SJSA1 (cell line): ENCODE data around the gene LAMTOR5. TPM values are rescaled to one million over a fixed set of nuclear protein-coding genes. Genes with fewer than 3 reads are reported as not detected.
"Not testable (repeated sequence)": the region's sequence is repeated elsewhere in the genome, so short reads cannot be mapped to it uniquely, and the experiment has no call there.

Experiments
- DNase-seq, 2 experiments: peaks; one replicate each; pipeline ENCODE4 v3.0.0-alpha.2; 2015 to 2020; ENCODE audit warnings: low spot score in 2 of 2, low read depth in 1 of 2
- H3K27ac ChIP-seq: fragments of 250-450 bp; sonication (Bioruptor Pico); 2 replicates; pipeline ENCODE4 v1.5.1; 2020; ENCODE audit warnings: mild to moderate bottlenecking, moderate library complexity
- H3K27me3 ChIP-seq: fragments of 250-450 bp; sonication (Bioruptor Pico); replicated peaks from 2 replicates; pipeline ENCODE4 v1.5.1; 2020; ENCODE audit warnings: mild to moderate bottlenecking, moderate library complexity
- H3K36me3 ChIP-seq: fragments of 250-450 bp; sonication (Bioruptor Pico); 2 replicates; pipeline ENCODE4 v1.5.1; 2020; ENCODE audit warnings: mild to moderate bottlenecking
- H3K4me1 ChIP-seq: fragments of 250-450 bp; sonication (Bioruptor Pico); replicated peaks from 2 replicates; pipeline ENCODE4 v1.6.1; 2021; ENCODE audit warnings: mild to moderate bottlenecking
- H3K4me3 ChIP-seq: fragments of 250-450 bp; sonication (Bioruptor Pico); 2 replicates; pipeline ENCODE4 v1.5.1; 2020; ENCODE audit warnings: mild to moderate bottlenecking
- H3K9me3 ChIP-seq: fragments of 250-450 bp; sonication (Bioruptor Pico); replicated peaks from 2 replicates; pipeline ENCODE4 v1.5.1; 2020; ENCODE audit warnings: mild to moderate bottlenecking
- total RNA-seq: library from RNA; depleted of rRNA; stranded (reverse); fragments of >200 nt; shearing (Covaris generic); gene quantifications from 2 replicates; pipeline ENCODE4 v1.2.3, GENCODE V29; 2014

The LAMTOR5 gene
- total RNA-seq, 1 experiment from 2014 or later: 145 TPM

- H3K4me1 ChIP-seq: no peaks in the 10 kb centered on the region
- no peak overlapping the region for H3K4me3 ChIP-seq
- no peak for DNase-seq
- no peaks in the 10 kb centered on the region for H3K9me3 ChIP-seq
- no peak overlapping the region for H3K27ac ChIP-seq
- no peaks in the 10 kb centered on the region for H3K36me3 ChIP-seq
- peaks cover 8% of the 10 kb centered on the region for H3K27me3 ChIP-seq
Measured at GRCh38 chr1:110438893-110439292, 31.4 kb upstream of the LAMTOR5 start.

GRCh38 chr1:110437645-110438299, 30.3 kb upstream of the LAMTOR5 start:
- H3K36me3 ChIP-seq, H3K4me1 ChIP-seq, H3K27ac ChIP-seq, DNase-seq, H3K27me3 ChIP-seq, H3K4me3 ChIP-seq, H3K9me3 ChIP-seq: not testable (repeated sequence)

- H3K36me3 ChIP-seq: no peaks in the 10 kb centered on the region
- no peak overlapping the region for H3K4me3 ChIP-seq
- no peaks in the 10 kb centered on the region for H3K9me3 ChIP-seq
- no peaks in the 10 kb centered on the region for H3K4me1 ChIP-seq
- no peak overlapping the region for H3K27ac ChIP-seq
- peaks cover 14% of the 10 kb centered on the region for H3K27me3 ChIP-seq
- no peak for DNase-seq
Measured at GRCh38 chr1:110436635-110437034, 29.1 kb upstream of the LAMTOR5 start.

- H3K9me3 ChIP-seq: no peaks in the 10 kb centered on the region
- H3K4me3 ChIP-seq: no peak overlapping the region
- H3K27me3 ChIP-seq: peaks cover 22% of the 10 kb centered on the region
- H3K27ac ChIP-seq: no peak overlapping the region
- no peaks in the 10 kb centered on the region for H3K4me1 ChIP-seq
- no peaks in the 10 kb centered on the region for H3K36me3 ChIP-seq
- DNase-seq: no peak
Measured at GRCh38 chr1:110434946-110435345, 27.5 kb upstream of the LAMTOR5 start.

GRCh38 chr1:110433803-110434202, 26.3 kb upstream of the LAMTOR5 start:
- Histone ChIP-seq H3K36me3 (no peaks in the 10 kb centered on the region), H3K27me3 (peaks cover 30% of the 10 kb centered on the region), H3K27ac (no peak overlapping the region), H3K9me3 (no peaks in the 10 kb centered on the region), H3K4me1 (no peaks in the 10 kb centered on the region), H3K4me3 (no peak overlapping the region)
- no peak for DNase-seq

- no peaks in the 10 kb centered on the region for H3K4me1 ChIP-seq
- H3K27me3 ChIP-seq: peaks cover 28% of the 10 kb centered on the region
- DNase-seq: no peak
- no peaks in the 10 kb centered on the region for H3K36me3 ChIP-seq
- no peak overlapping the region for H3K4me3 ChIP-seq
- no peaks in the 10 kb centered on the region for H3K9me3 ChIP-seq
- no peak overlapping the region for H3K27ac ChIP-seq
Measured at GRCh38 chr1:110433213-110433612, 25.7 kb upstream of the LAMTOR5 start.

GRCh38 chr1:110430901-110431300, 23.4 kb upstream of the LAMTOR5 start:
- Histone ChIP-seq H3K27ac (no peak overlapping the region), H3K27me3 (peaks cover 36% of the 10 kb centered on the region), H3K9me3 (no peaks in the 10 kb centered on the region), H3K36me3 (no peaks in the 10 kb centered on the region), H3K4me1 (no peaks in the 10 kb centered on the region), H3K4me3 (no peak overlapping the region)
- no peak for DNase-seq

- DNase-seq: no peak
- Histone ChIP-seq H3K27ac (no peak overlapping the region), H3K36me3 (no peaks in the 10 kb centered on the region), H3K9me3 (no peaks in the 10 kb centered on the region), H3K4me3 (no peak overlapping the region), H3K4me1 (no peaks in the 10 kb centered on the region), H3K27me3 (peaks cover 32% of the 10 kb centered on the region)
Measured at GRCh38 chr1:110430366-110430765, 22.9 kb upstream of the LAMTOR5 start.

- DNase-seq: no peak
- Histone ChIP-seq H3K27ac (no peak overlapping the region), H3K9me3 (0 out of 2 replicates have a peak, but pooled peaks cover under 1% of the 10 kb centered on the region), H3K4me3 (no peak overlapping the region), H3K4me1 (no peaks in the 10 kb centered on the region), H3K36me3 (no peaks in the 10 kb centered on the region), H3K27me3 (peaks cover 35% of the 10 kb centered on the region)
Measured at GRCh38 chr1:110428946-110429345, 21.5 kb upstream of the LAMTOR5 start.

- no peak overlapping the region for H3K4me3 ChIP-seq
- H3K36me3 ChIP-seq: no peaks in the 10 kb centered on the region
- H3K9me3 ChIP-seq: 0 out of 2 replicates have a peak, but pooled peaks cover 3% of the 10 kb centered on the region
- DNase-seq: no peak
- no peak overlapping the region for H3K27ac ChIP-seq
- peaks cover 35% of the 10 kb centered on the region for H3K27me3 ChIP-seq
- H3K4me1 ChIP-seq: no peaks in the 10 kb centered on the region
Measured at GRCh38 chr1:110426854-110427253, 19.4 kb upstream of the LAMTOR5 start.

GRCh38 chr1:110425612-110426152, 18.2 kb upstream of the LAMTOR5 start:
- peaks cover 31% of the 10 kb centered on the region for H3K27me3 ChIP-seq
- no peaks in the 10 kb centered on the region for H3K4me1 ChIP-seq
- DNase-seq: no peak
- H3K9me3 ChIP-seq: 0 out of 2 replicates have a peak, but pooled peaks cover 3% of the 10 kb centered on the region
- no peaks in the 10 kb centered on the region for H3K36me3 ChIP-seq
- no peak overlapping the region for H3K4me3 ChIP-seq
- H3K27ac ChIP-seq: no peak overlapping the region

- no peak overlapping the region for H3K4me3 ChIP-seq
- no peaks in the 10 kb centered on the region for H3K4me1 ChIP-seq
- H3K27ac ChIP-seq: no peak overlapping the region
- 0 out of 2 replicates have a peak, but pooled peaks cover 3% of the 10 kb centered on the region for H3K9me3 ChIP-seq
- peaks cover 25% of the 10 kb centered on the region for H3K27me3 ChIP-seq
- H3K36me3 ChIP-seq: no peaks in the 10 kb centered on the region
- DNase-seq: no peak
Measured at GRCh38 chr1:110424699-110425611, 17.5 kb upstream of the LAMTOR5 start.

GRCh38 chr1:110420874-110421793, 13.6 kb upstream of the LAMTOR5 start:
- H3K27ac ChIP-seq: no peak overlapping the region
- DNase-seq: no peak
- no peaks in the 10 kb centered on the region for H3K36me3 ChIP-seq

More at GRCh38 chr1:110420874-110421793, 13.6 kb upstream of the LAMTOR5 start:
- H3K9me3 ChIP-seq: 0 out of 2 replicates have a peak, but pooled peaks cover 3% of the 10 kb centered on the region
- peaks cover 17% of the 10 kb centered on the region for H3K27me3 ChIP-seq
- H3K4me3 ChIP-seq: no peak overlapping the region
- no peaks in the 10 kb centered on the region for H3K4me1 ChIP-seq
